ENCODE data around the gene CSF2.

CSF2 gene

GRCh38 chr5:132066871-132067270, 6.7 kb upstream of the CSF2 start:
- Histone ChIP-seq H2AFZ (ENCODE audit: low read length) (no peak overlapping the region), H3K4me2 (ENCODE audit: low read depth, low read length) (no peak overlapping the region), H3K27me3 (replicated peaks; ENCODE audit: insufficient read depth, low read length) (no peaks in the 10 kb centered on the region), H3K27ac (ENCODE audit: low read length) (no peak overlapping the region), H4K20me1 (ENCODE audit: insufficient read depth, low read length) (no peaks in the 10 kb centered on the region), H3K4me3 (ENCODE audit: low read length) (no peak overlapping the region), H3K36me3 (replicated peaks; ENCODE audit: insufficient read depth, low read length) (no peaks in the 10 kb centered on the region), H3F3A (ENCODE audit: insufficient read depth, low read length) (no peaks in the 10 kb centered on the region), H3K4me1 (ENCODE audit: low read length) (peaks cover 7% of the 10 kb centered on the region), H3K9me3 (replicated peaks; ENCODE audit: insufficient read depth, low read length) (no peaks in the 10 kb centered on the region), H3K9ac (ENCODE audit: low read length) (no peak overlapping the region), H3K9me2 (replicated peaks; ENCODE audit: insufficient read depth, low read length) (no peaks in the 10 kb centered on the region), H3K79me2 (ENCODE audit: low read length) (no peaks in the 10 kb centered on the region)
- DNase-seq = no peak
- no peak for TF ChIP-seq EZH2phosphoT487 (IDR thresholded peaks at IDR 0.05; ENCODE audit: low read length)

GRCh38 chr5:132067451-132067850, 6.1 kb upstream of the CSF2 start:
- no peaks in the 10 kb centered on the region for H4K20me1 ChIP-seq (ENCODE audit: insufficient read depth, low read length)
- H3K4me2 ChIP-seq (ENCODE audit: low read depth, low read length) = no peak overlapping the region
- DNase-seq = no peak

GRCh38 chr5:132067941-132068808, 5.4 kb upstream of the CSF2 start:
- no peaks in the 10 kb centered on the region for H3K36me3 ChIP-seq (replicated peaks; ENCODE audit: insufficient read depth, low read length)
- H3K4me2 ChIP-seq (ENCODE audit: low read depth, low read length) = no peak overlapping the region
- H3K4me3 ChIP-seq (ENCODE audit: low read length) = no peak overlapping the region
- no peaks in the 10 kb centered on the region for H4K20me1 ChIP-seq (ENCODE audit: insufficient read depth, low read length)
- H2AFZ ChIP-seq (ENCODE audit: low read length) = no peak overlapping the region
- TF ChIP-seq EZH2phosphoT487 (IDR thresholded peaks at IDR 0.05; ENCODE audit: low read length) (no peak), CTCF (IDR thresholded peaks at IDR 0.05; ENCODE audit: low read length) (no peak), EZH2 (optimal IDR thresholded peaks at IDR 0.05; ENCODE audit: low read depth, low read length) (no peak)
- no peaks in the 10 kb centered on the region for H3K27me3 ChIP-seq (replicated peaks; ENCODE audit: insufficient read depth, low read length)
- peaks cover 7% of the 10 kb centered on the region for H3K4me1 ChIP-seq (ENCODE audit: low read length)
- no peaks in the 10 kb centered on the region for H3K9me2 ChIP-seq (replicated peaks; ENCODE audit: insufficient read depth, low read length)
- no peak overlapping the region for H3K9ac ChIP-seq (ENCODE audit: low read length)
- H3K27ac ChIP-seq (ENCODE audit: low read length) = no peak overlapping the region
- no peaks in the 10 kb centered on the region for H3K9me3 ChIP-seq (replicated peaks; ENCODE audit: insufficient read depth, low read length)
- no peaks in the 10 kb centered on the region for H3K79me2 ChIP-seq (ENCODE audit: low read length)
- no peak for DNase-seq
- H3F3A ChIP-seq (ENCODE audit: insufficient read depth, low read length) = no peaks in the 10 kb centered on the region

More at GRCh38 chr5:132067451-132067850, 6.1 kb upstream of the CSF2 start:
- Histone ChIP-seq H3K9me3 (replicated peaks; ENCODE audit: insufficient read depth, low read length) (no peaks in the 10 kb centered on the region), H3K4me3 (ENCODE audit: low read length) (no peak overlapping the region), H3K9me2 (replicated peaks; ENCODE audit: insufficient read depth, low read length) (no peaks in the 10 kb centered on the region), H3F3A (ENCODE audit: insufficient read depth, low read length) (no peaks in the 10 kb centered on the region), H3K36me3 (replicated peaks; ENCODE audit: insufficient read depth, low read length) (no peaks in the 10 kb centered on the region), H3K27ac (ENCODE audit: low read length) (no peak overlapping the region), H3K4me1 (ENCODE audit: low read length) (peaks cover 7% of the 10 kb centered on the region), H3K27me3 (replicated peaks; ENCODE audit: insufficient read depth, low read length) (no peaks in the 10 kb centered on the region), H3K79me2 (ENCODE audit: low read length) (no peaks in the 10 kb centered on the region), H3K9ac (ENCODE audit: low read length) (no peak overlapping the region), H2AFZ (ENCODE audit: low read length) (no peak overlapping the region)
- TF ChIP-seq CTCF (IDR thresholded peaks at IDR 0.05; ENCODE audit: low read length) = no peak
- no peak for TF ChIP-seq EZH2 (optimal IDR thresholded peaks at IDR 0.05; ENCODE audit: low read depth, low read length)
- no peak for TF ChIP-seq EZH2phosphoT487 (IDR thresholded peaks at IDR 0.05; ENCODE audit: low read length)

GRCh38 chr5:132069561-132069960, 4.0 kb upstream of the CSF2 start:
- Histone ChIP-seq H3F3A (ENCODE audit: insufficient read depth, low read length) (no peaks in the 10 kb centered on the region; the same call in 1 of the 2 replicates), H3K4me1 (ENCODE audit: low read length) (peaks cover 20% of the 10 kb centered on the region), H3K4me2 (ENCODE audit: low read depth, low read length) (no peak overlapping the region), H3K36me3 (replicated peaks; ENCODE audit: insufficient read depth, low read length) (no peaks in the 10 kb centered on the region), H3K4me3 (ENCODE audit: low read length) (no peak overlapping the region), H3K9ac (ENCODE audit: low read length) (no peak overlapping the region), H3K27ac (ENCODE audit: low read length) (no peak overlapping the region), H3K9me2 (replicated peaks; ENCODE audit: insufficient read depth, low read length) (no peaks in the 10 kb centered on the region), H4K20me1 (ENCODE audit: insufficient read depth, low read length) (no peaks in the 10 kb centered on the region), H2AFZ (ENCODE audit: low read length) (no peak overlapping the region), H3K9me3 (replicated peaks; ENCODE audit: insufficient read depth, low read length) (no peaks in the 10 kb centered on the region), H3K79me2 (ENCODE audit: low read length) (no peaks in the 10 kb centered on the region), H3K27me3 (replicated peaks; ENCODE audit: insufficient read depth, low read length) (no peaks in the 10 kb centered on the region)
- DNase-seq = no peak
- TF ChIP-seq EZH2phosphoT487 (IDR thresholded peaks at IDR 0.05; ENCODE audit: low read length) (no peak), EZH2 (optimal IDR thresholded peaks at IDR 0.05; ENCODE audit: low read depth, low read length) (no peak), CTCF (IDR thresholded peaks at IDR 0.05; ENCODE audit: low read length) (no peak)
